ENCODE results near the gene NAALADL2.

GRCh38 chr3:175692256-175692655 lies 833.1 kb downstream of the NAALADL2 start:
- TF ChIP-seq CEBPB (IDR thresholded peaks at IDR 0.05) (no peak), RAD21 (IDR thresholded peaks at IDR 0.05; ENCODE audit: low read depth) (no peak), TCF12 (IDR thresholded peaks at IDR 0.05; ENCODE audit: low read depth) (no peak), FOXM1 (IDR thresholded peaks at IDR 0.05; ENCODE audit: borderline replicate concordance, low read depth) (no peak)
- TF ChIP-seq, protein P1, sequence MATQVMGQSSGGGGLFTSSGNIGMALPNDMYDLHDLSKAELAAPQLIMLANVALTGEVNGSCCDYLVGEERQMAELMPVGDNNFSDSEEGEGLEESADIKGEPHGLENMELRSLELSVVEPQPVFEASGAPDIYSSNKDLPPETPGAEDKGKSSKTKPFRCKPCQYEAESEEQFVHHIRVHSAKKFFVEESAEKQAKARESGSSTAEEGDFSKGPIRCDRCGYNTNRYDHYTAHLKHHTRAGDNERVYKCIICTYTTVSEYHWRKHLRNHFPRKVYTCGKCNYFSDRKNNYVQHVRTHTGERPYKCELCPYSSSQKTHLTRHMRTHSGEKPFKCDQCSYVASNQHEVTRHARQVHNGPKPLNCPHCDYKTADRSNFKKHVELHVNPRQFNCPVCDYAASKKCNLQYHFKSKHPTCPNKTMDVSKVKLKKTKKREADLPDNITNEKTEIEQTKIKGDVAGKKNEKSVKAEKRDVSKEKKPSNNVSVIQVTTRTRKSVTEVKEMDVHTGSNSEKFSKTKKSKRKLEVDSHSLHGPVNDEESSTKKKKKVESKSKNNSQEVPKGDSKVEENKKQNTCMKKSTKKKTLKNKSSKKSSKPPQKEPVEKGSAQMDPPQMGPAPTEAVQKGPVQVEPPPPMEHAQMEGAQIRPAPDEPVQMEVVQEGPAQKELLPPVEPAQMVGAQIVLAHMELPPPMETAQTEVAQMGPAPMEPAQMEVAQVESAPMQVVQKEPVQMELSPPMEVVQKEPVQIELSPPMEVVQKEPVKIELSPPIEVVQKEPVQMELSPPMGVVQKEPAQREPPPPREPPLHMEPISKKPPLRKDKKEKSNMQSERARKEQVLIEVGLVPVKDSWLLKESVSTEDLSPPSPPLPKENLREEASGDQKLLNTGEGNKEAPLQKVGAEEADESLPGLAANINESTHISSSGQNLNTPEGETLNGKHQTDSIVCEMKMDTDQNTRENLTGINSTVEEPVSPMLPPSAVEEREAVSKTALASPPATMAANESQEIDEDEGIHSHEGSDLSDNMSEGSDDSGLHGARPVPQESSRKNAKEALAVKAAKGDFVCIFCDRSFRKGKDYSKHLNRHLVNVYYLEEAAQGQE (IDR thresholded peaks at IDR 0.05; ENCODE audit: low read depth) = no peak
